LNCAP (cell line): Measurements from ENCODE around the gene TNK2.

ENCODE experiments used
- TF ChIP-seq, protein P1 (sequence below): fragments of 450-650 bp; IDR thresholded peaks from 2 replicates; pipeline ENCODE4 v1.5.1; 2017; ENCODE audit warnings: mild to moderate bottlenecking

TNK2 gene

DNA sequence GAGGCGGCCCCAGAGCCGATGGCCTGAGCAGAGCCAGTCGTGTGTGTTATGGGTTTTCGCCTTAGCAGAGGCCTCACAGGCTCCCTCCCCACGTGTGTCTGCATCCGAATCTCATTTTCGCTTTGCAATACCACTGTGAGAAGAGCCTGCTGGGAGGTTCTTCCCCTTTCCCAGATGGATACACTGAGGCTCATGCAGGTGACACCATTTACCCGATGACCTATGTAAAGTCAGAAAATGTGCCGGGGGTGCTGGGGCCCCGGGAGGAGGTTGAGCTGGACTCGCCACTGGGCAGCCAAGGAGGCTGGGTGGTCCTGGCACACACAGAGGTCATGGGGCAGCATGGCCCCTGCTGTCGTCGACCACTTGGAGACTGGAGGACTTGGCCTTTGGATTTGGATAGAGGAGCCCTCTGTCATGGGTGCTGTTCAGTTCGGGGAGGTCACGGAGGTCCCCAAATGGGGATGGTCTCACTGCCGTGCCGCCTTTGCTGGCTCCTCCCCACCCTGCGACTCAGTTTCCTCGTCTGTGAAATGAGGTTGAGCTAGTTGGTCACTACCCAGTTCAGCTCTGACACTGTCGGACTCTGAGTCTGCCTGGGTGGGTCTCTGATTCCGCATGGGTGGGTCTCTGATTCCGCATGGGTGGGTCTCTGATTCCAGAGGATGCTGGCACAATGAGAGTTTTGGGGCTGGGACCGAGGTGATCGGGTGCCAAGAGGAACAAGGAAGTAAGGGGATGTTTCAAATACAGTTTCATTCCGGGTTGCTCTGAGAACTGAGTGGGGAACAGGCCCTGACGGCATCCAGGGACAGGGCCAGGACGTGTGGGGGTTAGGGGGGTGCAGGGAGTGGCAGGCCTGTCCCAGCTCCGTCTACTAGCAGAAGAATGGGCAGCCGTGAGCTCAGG lies 73.4 kb downstream of the TNK2 start:
- TF ChIP-seq, protein P1, sequence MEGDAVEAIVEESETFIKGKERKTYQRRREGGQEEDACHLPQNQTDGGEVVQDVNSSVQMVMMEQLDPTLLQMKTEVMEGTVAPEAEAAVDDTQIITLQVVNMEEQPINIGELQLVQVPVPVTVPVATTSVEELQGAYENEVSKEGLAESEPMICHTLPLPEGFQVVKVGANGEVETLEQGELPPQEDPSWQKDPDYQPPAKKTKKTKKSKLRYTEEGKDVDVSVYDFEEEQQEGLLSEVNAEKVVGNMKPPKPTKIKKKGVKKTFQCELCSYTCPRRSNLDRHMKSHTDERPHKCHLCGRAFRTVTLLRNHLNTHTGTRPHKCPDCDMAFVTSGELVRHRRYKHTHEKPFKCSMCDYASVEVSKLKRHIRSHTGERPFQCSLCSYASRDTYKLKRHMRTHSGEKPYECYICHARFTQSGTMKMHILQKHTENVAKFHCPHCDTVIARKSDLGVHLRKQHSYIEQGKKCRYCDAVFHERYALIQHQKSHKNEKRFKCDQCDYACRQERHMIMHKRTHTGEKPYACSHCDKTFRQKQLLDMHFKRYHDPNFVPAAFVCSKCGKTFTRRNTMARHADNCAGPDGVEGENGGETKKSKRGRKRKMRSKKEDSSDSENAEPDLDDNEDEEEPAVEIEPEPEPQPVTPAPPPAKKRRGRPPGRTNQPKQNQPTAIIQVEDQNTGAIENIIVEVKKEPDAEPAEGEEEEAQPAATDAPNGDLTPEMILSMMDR, result no peak

- TF ChIP-seq, protein P1, result no peak
Measured at GRCh38 chr3:195829897-195830254, 78.5 kb downstream of the TNK2 start.

DNA sequence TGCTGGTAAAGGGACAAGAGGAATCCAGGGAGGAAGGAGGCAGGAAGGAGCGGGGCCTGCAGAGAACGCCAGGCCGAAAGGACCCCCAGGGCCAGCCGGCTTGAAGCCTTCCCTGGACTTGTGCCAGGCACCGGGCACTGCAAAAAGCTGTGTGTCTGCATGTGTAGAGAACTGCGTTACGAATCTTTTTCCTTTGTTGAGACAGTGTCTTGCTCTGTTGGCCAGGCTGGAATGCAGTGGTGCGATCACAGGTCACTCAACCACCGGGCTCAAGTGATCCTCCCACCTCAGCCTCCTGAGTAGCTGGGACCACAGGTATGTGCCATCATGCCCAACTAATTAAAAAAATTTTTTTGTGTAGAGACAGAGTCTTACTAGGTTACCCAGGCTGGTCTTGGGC lies 79.6 kb downstream of the TNK2 start:
- TF ChIP-seq, protein P1, result no peak

- TF ChIP-seq, protein P1, result no peak
Measured at GRCh38 chr3:195825857-195826804, 82.2 kb downstream of the TNK2 start.

- TF ChIP-seq, protein P1, result no peak
Measured at GRCh38 chr3:195825191-195825588, 83.2 kb downstream of the TNK2 start.

GRCh38 chr3:195823999-195824398 lies 84.4 kb downstream of the TNK2 start:
- TF ChIP-seq, protein P1, result no peak

- TF ChIP-seq, protein P1, result no peak
Measured at GRCh38 chr3:195823280-195823679, 85.1 kb downstream of the TNK2 start.
